ENCODE data around the gene EPG5. TPM values are rescaled to one million over a fixed set of nuclear protein-coding genes. Genes with fewer than 3 reads are reported as not detected.

The EPG5 gene
- total RNA-seq, 1 experiment from 2014 or later, result 11.0 TPM

- DNase-seq (ENCODE audit: extremely low read depth, low read depth), result no peak
Observed at GRCh38 chr18:45930963-45931362, 36.2 kb downstream of the EPG5 start.

DNA sequence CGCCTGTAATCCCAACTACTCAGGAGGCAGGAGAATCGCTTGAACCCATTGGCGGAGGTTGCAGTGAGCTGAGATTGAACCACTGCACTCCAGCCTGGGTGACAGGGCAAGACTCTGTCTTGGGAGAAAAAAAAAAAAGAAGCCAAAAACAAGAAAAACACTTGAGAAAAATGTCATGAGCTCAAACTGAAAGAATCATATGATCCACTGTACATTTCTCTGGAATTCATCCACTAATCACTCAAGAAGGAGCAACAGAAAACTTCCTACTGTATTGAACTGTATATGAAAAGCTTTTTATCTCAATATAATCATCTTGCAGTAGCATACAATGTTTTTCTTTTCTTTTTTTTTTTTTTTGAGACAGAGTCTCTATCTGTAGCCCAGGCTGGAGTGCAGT, 40.4 kb downstream of the EPG5 start:
- DNase-seq (ENCODE audit: extremely low read depth, low read depth), result no peak

GRCh38 chr18:45926085-45926484, 41.0 kb downstream of the EPG5 start:
- DNase-seq (ENCODE audit: extremely low read depth, low read depth), result no peak

GRCh38 chr18:45923138-45923537, 44.0 kb downstream of the EPG5 start:
- DNase-seq (ENCODE audit: extremely low read depth, low read depth), result no peak

DNA sequence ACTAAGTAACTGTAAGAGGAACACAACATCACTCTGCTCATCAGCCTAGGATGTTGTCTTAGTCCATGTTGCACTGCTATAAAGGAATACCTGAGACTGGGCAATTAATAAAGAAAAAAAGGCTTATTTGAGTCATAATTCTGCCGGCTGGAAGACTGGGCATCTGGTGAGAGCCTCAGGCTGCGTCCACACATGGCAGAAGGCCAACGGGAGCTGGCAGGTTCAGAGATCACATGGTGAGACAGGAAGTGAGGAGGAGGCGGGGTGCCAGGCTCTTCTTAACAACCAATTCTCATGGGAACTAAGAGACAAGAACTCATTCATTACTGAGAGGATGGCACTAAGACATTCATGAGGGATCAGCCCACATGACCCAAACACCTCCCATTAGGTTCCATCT, 46.8 kb downstream of the EPG5 start:
- peak; percentile 22 for DNase-seq (ENCODE audit: extremely low read depth, low read depth)

DNA sequence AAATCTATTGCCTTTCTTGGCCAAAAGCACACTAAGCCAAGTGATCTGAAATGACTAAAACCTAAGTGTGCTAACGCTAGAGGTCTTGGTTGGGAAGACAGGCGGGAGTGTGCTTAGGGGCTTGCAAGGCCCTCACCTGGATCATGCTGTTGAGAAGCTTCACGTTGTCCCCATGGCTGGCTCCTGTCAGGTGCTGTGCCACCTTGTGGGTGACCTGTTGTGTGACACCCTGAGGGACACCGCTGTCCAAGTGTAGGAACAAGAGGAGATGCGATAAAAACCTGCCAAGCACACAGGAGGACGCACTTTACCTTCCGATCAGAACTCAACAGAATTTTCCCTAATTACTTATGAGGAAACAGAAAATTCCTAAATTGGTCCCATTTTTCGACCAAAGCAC, 50.8 kb downstream of the EPG5 start:
- no peak for DNase-seq (ENCODE audit: extremely low read depth, low read depth)

DNA sequence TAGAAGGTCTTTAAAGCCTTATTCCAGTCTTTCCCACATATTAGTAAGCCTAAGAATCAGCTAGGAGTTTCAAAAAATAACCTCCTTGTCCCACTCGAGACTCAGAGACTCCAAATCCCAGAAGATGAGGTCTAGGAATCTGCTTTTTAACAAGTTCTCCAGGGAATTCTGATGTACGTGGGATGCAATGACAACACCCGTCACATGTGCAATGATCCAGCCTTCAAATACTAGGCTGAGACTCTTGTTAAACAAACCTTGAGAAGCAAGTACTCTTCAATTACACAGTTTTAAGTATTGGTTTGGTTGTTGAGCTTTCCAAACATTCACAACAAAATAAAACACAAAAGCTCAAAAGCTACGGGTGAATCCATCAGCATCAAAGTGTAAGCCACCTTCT, 53.9 kb downstream of the EPG5 start:
- no peak for DNase-seq (ENCODE audit: extremely low read depth, low read depth)

DNA sequence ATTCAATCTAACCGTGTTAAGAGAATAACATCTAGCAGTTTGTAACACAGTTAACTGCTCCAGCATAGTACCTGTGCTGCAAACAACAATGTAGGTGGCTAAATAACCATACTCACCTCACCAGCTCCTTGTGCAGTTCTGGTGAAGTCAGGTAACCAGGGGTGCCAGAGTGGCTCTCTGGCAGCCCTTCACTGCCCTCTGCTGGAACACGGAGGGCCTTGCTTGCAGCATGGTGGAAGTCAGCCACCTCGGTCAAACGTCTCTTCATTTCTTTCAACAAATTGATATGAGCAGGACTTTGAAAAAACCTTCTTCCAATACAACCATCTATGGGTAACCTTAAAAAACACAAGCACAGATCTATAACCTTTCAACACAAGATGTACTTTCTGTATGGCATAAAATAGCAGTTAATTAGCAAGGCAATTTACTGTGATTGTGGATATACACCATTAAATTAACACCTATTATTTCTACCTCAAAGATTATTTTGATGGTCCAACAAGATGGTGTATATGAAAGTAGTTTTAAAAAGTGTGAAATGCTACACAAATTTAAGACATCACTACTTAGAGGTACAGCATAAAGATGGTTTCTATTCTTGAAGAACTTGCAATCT, 56.6 kb downstream of the EPG5 start:
- DNase-seq (ENCODE audit: extremely low read depth, low read depth), result peak; percentile 22

DNA sequence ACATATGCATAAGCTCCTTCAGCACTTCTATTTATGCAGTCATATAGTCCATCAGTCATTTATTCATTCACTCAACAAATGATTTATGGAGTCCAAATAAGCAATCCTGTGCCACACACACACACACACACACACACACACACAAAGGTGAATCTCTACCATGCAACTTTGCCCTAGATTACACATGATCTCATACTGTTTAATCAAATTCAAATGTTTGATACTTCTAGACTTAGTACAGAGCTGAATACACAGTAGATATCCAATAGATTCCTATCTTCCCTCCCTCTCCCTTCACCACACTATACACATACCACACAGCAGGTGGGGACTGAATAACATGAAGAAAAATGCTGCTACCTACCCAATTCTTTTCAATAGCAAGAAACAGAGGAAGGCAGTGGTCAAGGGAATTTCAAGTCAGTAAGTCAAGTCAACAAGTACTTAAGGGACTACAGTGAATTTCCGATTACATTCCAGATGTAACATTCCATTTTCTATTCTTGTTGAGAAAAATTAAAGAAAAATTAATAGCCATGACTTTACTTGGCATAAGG, 65.4 kb downstream of the EPG5 start:
- DNase-seq (ENCODE audit: extremely low read depth, low read depth), result no peak

DNA sequence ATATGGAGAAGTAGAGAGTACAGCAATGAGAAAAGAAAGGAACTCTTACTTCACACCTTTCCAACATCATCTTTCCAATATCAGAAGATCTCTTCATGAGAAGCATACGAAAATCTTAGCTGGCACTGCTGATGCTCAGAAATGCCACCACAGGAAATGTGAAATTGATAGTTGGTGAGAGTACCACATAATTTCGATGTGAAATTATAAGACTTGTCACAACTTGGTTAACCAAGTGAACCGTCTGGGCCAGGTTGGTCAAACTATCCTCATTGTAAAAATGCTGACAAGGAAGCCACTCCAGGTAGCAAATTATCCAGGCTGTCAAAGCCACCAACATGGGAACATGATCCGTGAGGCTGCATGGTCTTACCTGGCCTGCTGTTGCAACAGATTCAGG, 66.5 kb downstream of the EPG5 start:
- DNase-seq (ENCODE audit: extremely low read depth, low read depth), result no peak

GRCh38 chr18:45896991-45897390, 70.1 kb downstream of the EPG5 start:
- no peak for DNase-seq (ENCODE audit: extremely low read depth, low read depth)

- DNase-seq (ENCODE audit: extremely low read depth, low read depth), result no peak
Observed at GRCh38 chr18:45896452-45896851, 70.7 kb downstream of the EPG5 start.

DNA sequence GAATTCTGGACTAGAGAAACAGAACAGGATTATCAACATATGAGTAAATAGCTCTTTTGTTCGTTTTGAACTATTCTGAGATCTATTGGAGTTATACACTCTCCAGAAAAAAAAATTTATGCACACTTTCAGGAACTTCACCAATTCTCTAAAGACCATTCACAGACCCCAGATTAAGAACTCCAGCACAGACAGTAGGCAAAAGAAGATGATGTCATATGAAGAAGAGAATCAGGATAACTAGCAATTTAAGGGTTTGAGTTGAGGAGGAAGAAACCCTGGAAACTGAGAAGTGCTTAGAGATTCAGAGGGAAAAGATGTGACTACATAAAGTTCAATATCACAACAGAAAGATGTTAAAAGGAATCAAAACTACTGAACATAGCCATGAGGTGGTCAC, 71.8 kb downstream of the EPG5 start:
- no peak for DNase-seq (ENCODE audit: extremely low read depth, low read depth)

DNA sequence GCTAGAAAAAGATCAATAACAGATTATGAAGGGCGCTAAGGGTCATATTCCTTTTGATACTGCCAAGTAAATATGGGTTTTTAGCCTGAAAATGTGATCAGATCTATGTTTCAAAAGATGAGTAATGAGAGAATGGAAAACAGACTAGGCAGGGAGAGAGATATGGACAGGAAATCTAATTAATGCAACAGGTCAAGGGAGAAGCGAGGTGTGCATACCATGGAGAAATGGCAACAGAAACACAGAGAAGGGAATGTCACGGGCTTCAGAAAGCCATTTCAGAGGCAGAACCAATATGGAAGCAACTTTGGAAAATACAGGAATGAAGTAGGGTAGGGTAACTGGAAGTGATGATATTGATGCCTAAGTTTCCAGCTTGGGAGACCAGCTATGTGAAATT, 72.3 kb downstream of the EPG5 start:
- no peak for DNase-seq (ENCODE audit: extremely low read depth, low read depth)

GRCh38 chr18:45891806-45892205, 75.3 kb downstream of the EPG5 start:
- no peak for DNase-seq (ENCODE audit: extremely low read depth, low read depth)

DNA sequence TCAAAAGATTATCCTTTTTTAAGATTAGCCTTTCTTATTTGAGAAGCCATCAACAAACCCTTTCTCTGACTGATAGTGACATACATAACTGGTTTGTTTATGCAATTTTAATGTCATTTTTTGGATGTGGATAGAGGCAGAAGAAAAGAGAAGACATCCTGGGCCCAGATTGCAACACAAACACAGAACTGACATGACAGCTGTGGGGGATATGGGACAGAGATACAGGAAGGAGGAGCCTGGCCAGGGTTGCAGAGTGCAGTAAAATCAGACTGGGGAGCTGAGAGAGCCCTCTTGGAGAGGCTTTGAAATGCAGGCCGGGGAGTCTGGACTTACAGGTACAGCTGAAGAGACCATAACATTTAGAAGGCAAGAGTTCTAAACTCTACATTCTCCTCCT, 76.5 kb downstream of the EPG5 start:
- no peak for DNase-seq (ENCODE audit: extremely low read depth, low read depth)

DNA sequence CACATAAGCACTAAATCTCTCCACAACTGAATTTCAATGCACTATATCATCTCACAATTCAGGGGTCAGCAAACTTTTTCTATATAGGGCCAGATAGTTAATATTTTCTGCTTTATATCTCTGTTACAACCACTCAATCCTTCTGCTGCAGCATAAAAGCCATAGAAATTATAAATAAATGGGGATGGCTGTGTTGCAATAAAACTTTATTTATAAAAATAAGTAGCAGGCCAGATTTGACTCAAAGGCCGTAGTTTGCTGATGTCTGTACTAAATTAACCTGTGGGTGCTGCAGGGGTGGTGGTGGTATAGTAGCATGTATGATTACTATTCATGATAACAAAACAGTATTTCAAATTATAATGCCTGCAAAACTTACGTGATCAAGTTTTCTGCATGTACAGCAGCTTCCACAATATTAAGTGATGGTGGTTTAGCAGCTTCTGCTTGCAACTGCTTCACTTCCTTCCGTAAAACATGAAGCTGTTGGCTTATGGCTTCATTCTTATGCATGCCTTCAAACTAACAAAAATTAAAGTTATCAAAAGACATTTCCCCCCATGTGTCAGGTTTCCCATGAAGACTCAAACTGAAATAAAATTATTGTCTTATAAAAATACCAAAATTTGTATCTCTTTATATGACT, 77.6 kb downstream of the EPG5 start:
- DNase-seq (ENCODE audit: extremely low read depth, low read depth), result no peak

- no peak for DNase-seq (ENCODE audit: extremely low read depth, low read depth)
Observed at GRCh38 chr18:45887585-45887984, 79.5 kb downstream of the EPG5 start.

DNA sequence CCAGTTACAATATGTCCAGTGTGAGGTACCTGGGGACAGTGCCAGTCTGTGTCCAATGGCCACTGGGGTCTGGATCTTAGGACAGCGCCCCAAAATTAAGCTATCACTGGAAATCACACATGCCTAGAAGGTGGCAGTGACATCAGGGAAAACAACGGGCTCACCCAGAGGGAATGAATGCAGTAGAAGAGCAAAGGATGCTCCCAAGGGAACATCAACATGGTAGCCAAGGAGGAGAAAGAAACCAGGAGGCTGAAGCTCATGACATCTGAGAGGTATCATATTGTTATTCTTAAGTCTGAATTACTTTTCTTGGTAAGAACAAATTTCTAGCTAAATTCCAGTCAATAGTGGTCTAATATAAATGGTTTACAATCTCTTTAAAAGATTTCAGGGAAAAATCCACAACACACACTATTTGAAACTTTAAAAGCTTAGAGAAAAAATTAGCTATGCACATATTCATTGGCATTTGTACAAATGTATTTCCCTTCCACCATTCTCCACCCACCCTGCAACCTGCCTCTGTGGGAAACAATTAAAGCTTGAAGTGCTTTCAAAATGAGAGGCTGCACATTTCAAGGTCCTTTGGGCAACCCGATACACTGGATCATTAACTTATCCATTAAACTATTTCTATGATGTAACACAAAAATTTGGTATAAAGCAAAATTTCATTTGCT, 86.1 kb downstream of the EPG5 start:
- DNase-seq (ENCODE audit: extremely low read depth, low read depth), result no peak

- DNase-seq (ENCODE audit: extremely low read depth, low read depth), result peak; percentile 38
Observed at GRCh38 chr18:45879681-45880655, 87.2 kb downstream of the EPG5 start.

- DNase-seq (ENCODE audit: extremely low read depth, low read depth), result no peak
Observed at GRCh38 chr18:45877403-45877802, 89.7 kb downstream of the EPG5 start.
